Osteoblast (primary cell): ENCODE results near the gene KRT13. TPM values are rescaled to one million over a fixed set of nuclear protein-coding genes. Genes with fewer than 3 reads are reported as not detected.

Experiments
- DNase-seq: peaks from one replicate; pipeline ENCODE4 v3.0.0; 2011; ENCODE audit warnings: low spot score, mixed read lengths; ENCODE audit not compliant: insufficient read length; ENCODE audit errors: missing footprints
- H2AFZ ChIP-seq: 2 replicates; pipeline ENCODE4 v1.6.0; 2011; ENCODE audit warnings: mild to moderate bottlenecking, low read length
- H3K27ac ChIP-seq: 2 replicates; pipeline ENCODE4 v1.5.1; 2011; ENCODE audit warnings: mild to moderate bottlenecking, low read depth, low read length, moderate library complexity
- H3K27me3 ChIP-seq: 2 replicates; pipeline ENCODE4 v1.6.0; 2012; ENCODE audit warnings: mild to moderate bottlenecking, control low read depth, inconsistent platforms, low read length, moderate library complexity; ENCODE audit not compliant: insufficient read depth
- H3K36me3 ChIP-seq: 2 replicates; pipeline ENCODE4 v1.5.1; 2011; ENCODE audit warnings: mild to moderate bottlenecking, low read length, control low read depth, moderate library complexity; ENCODE audit not compliant: insufficient read depth
- H3K4me1 ChIP-seq: 2 replicates; pipeline ENCODE4 v1.5.1; 2011; ENCODE audit warnings: mild to moderate bottlenecking, low read length, control low read depth, moderate library complexity; ENCODE audit not compliant: insufficient read depth
- H3K4me2 ChIP-seq: 2 replicates; pipeline ENCODE4 v1.6.0; 2011; ENCODE audit warnings: mild to moderate bottlenecking, low read length; ENCODE audit not compliant: insufficient read depth
- H3K4me3 ChIP-seq: fragments of 200-600 bp; sonication (generic); 3 replicates; pipeline ENCODE4 v1.5.1; 2012; ENCODE audit warnings: mild to moderate bottlenecking, low read length, inconsistent platforms; ENCODE audit not compliant: insufficient read depth
- H3K79me2 ChIP-seq: 2 replicates; pipeline ENCODE4 v1.6.0; 2012; ENCODE audit warnings: mild to moderate bottlenecking, low read length, control low read depth, inconsistent platforms; ENCODE audit not compliant: insufficient read depth
- H3K9me3 ChIP-seq: 2 replicates; pipeline ENCODE4 v1.5.1; 2011; ENCODE audit warnings: low read depth, low read length, control low read depth
- H4K20me1 ChIP-seq: 2 replicates; pipeline ENCODE4 v1.6.0; 2012; ENCODE audit warnings: mild to moderate bottlenecking, low read length, control low read depth; ENCODE audit not compliant: insufficient read depth
- CTCF ChIP-seq: IDR thresholded peaks from 2 replicates; pipeline ENCODE4 v1.5.1; 2011; ENCODE audit warnings: mild to moderate bottlenecking, low read depth, low read length, moderate library complexity; ENCODE audit errors: extremely low read depth
- total RNA-seq: library from RNA; depleted of rRNA; stranded (reverse); fragments of >200 nt; gene quantifications from 2 replicates; pipeline ENCODE4 v1.2.3, GENCODE V29; 2012

Gene KRT13
- total RNA-seq, 1 donor = not detected

GRCh38 chr17:41527063-41528023 is 21.9 kb upstream of the KRT13 start:
- H3K9me3 ChIP-seq = no peaks in the 10 kb centered on the region
- H3K4me3 ChIP-seq = peak overlapping the region; percentile 68
- H3K36me3 ChIP-seq = no peaks in the 10 kb centered on the region
- peaks cover 35% of the 10 kb centered on the region for H3K4me1 ChIP-seq
- H4K20me1 ChIP-seq = no peaks in the 10 kb centered on the region
- H2AFZ ChIP-seq = peak overlapping the region; percentile 78
- peak; percentile 89 for DNase-seq
- no peak for TF ChIP-seq CTCF
- no peak overlapping the region for H3K27ac ChIP-seq
- H3K27me3 ChIP-seq = no peaks in the 10 kb centered on the region
- H3K4me2 ChIP-seq = peak overlapping the region; percentile 72
- H3K79me2 ChIP-seq = no peaks in the 10 kb centered on the region

GRCh38 chr17:41524261-41524660 is 18.8 kb upstream of the KRT13 start:
- no peak overlapping the region for H3K27ac ChIP-seq

GRCh38 chr17:41523787-41524186 is 18.4 kb upstream of the KRT13 start:
- no peaks in the 10 kb centered on the region for H3K79me2 ChIP-seq
- no peak overlapping the region for H2AFZ ChIP-seq
- H3K4me1 ChIP-seq = peaks cover 34% of the 10 kb centered on the region
- no peak for DNase-seq
- no peaks in the 10 kb centered on the region for H3K36me3 ChIP-seq
- H3K4me3 ChIP-seq = no peak overlapping the region
- no peaks in the 10 kb centered on the region for H3K9me3 ChIP-seq
- no peak for TF ChIP-seq CTCF
- no peaks in the 10 kb centered on the region for H3K27me3 ChIP-seq
- H3K27ac ChIP-seq = no peak overlapping the region
- no peak overlapping the region for H3K4me2 ChIP-seq
- H4K20me1 ChIP-seq = no peaks in the 10 kb centered on the region

More at GRCh38 chr17:41524261-41524660, 18.8 kb upstream of the KRT13 start:
- no peak for TF ChIP-seq CTCF
- H3K4me2 ChIP-seq = no peak overlapping the region
- no peaks in the 10 kb centered on the region for H3K79me2 ChIP-seq
- no peak for DNase-seq
- H2AFZ ChIP-seq = no peak overlapping the region
- no peaks in the 10 kb centered on the region for H3K27me3 ChIP-seq
- no peaks in the 10 kb centered on the region for H4K20me1 ChIP-seq
- H3K4me1 ChIP-seq = peaks cover 32% of the 10 kb centered on the region
- H3K4me3 ChIP-seq = no peak overlapping the region
- H3K9me3 ChIP-seq = no peaks in the 10 kb centered on the region
- H3K36me3 ChIP-seq = no peaks in the 10 kb centered on the region

GRCh38 chr17:41523225-41523593 is 17.8 kb upstream of the KRT13 start:
- Histone ChIP-seq H4K20me1 (no peaks in the 10 kb centered on the region), H3K4me2 (no peak overlapping the region), H2AFZ (no peak overlapping the region), H3K27me3 (no peaks in the 10 kb centered on the region), H3K9me3 (no peaks in the 10 kb centered on the region), H3K4me3 (no peak overlapping the region), H3K4me1 (peaks cover 34% of the 10 kb centered on the region), H3K36me3 (no peaks in the 10 kb centered on the region), H3K79me2 (no peaks in the 10 kb centered on the region), H3K27ac (no peak overlapping the region)
- no peak for TF ChIP-seq CTCF
- no peak for DNase-seq
